HEK293 (cell line): ENCODE results near the gene MKKS.

Experiments used
- CTCF ChIA-PET: fragments of 350-600 bp; formaldehyde crosslinking; extraction: SDS; loops from one replicate; lab custom pipeline; 2021; ENCODE audit warnings: antibody characterized with exemption; lab: Yijun Ruan, JAX
- POLR2A ChIA-PET: fragments of 300-600 bp; formaldehyde crosslinking; extraction: SDS; loops from one replicate; lab custom pipeline; 2020; ENCODE audit warnings: antibody characterized with exemption, inconsistent platforms; lab: Yijun Ruan, JAX
- H3K27ac ChIP-seq: fragments of 200-500 bp; sonication (Bioruptor generic); 2 replicates; pipeline ENCODE4 v1.5.1; 2014; ENCODE audit warnings: low read depth, low read length, control low read depth, inconsistent platforms; ENCODE audit errors: extremely low read depth
- H3K36me3 ChIP-seq, 2 experiments: fragments of 200-500 bp in 1 of 2; sonication (Bioruptor generic) in 1 of 2; 1 replicate in 1 of 2; 2 replicates in 1 of 2; pipeline ENCODE4 v1.5.1; 2014 to 2017; ENCODE audit warnings: inconsistent platforms in 2 of 2, low read length in 2 of 2; ENCODE audit not compliant: control insufficient read depth in 2 of 2, insufficient read depth in 1 of 2
- H3K4me1 ChIP-seq: fragments of 200-500 bp; sonication (Bioruptor generic); 2 replicates; pipeline ENCODE4 v1.5.1; 2014; ENCODE audit warnings: mild to moderate bottlenecking, low read length, inconsistent platforms; ENCODE audit not compliant: control insufficient read depth, insufficient read depth
- H3K4me3 ChIP-seq: 2 replicates; pipeline ENCODE4 v1.5.1; 2011; ENCODE audit warnings: low read depth, mild to moderate bottlenecking, control low read depth, low read length, moderate library complexity
- H3K9me3 ChIP-seq: fragments of 200-500 bp; sonication (Bioruptor generic); 2 replicates; pipeline ENCODE4 v1.5.1; 2014; ENCODE audit warnings: low read depth, low read length, inconsistent platforms; ENCODE audit not compliant: control insufficient read depth, insufficient read depth
- EGR2 ChIP-seq: fragments of 450-650 bp; formaldehyde crosslinking; IDR thresholded peaks from 2 replicates; pipeline ENCODE4 v1.5.1; 2016; ENCODE audit warnings: low read depth, missing biosample characterization, missing genetic modification characterization
- ELK4 ChIP-seq: IDR thresholded peaks from 2 replicates; pipeline ENCODE4 v1.6.1; 2011; ENCODE audit warnings: mild to moderate bottlenecking, low read depth, low read length, borderline replicate concordance
- GLIS2 ChIP-seq: fragments of 450-650 bp; formaldehyde crosslinking; IDR thresholded peaks from 2 replicates; pipeline ENCODE4 v1.5.1; 2016; ENCODE audit warnings: missing biosample characterization, missing genetic modification characterization
- KLF10 ChIP-seq: fragments of 450-650 bp; IDR thresholded peaks from 2 replicates; pipeline ENCODE4 v1.5.1; 2018; ENCODE audit warnings: missing biosample characterization, mild to moderate bottlenecking, missing genetic modification characterization
- KLF9 ChIP-seq: fragments of 450-650 bp; formaldehyde crosslinking; IDR thresholded peaks from 2 replicates; pipeline ENCODE4 v1.5.1; 2016; ENCODE audit warnings: missing biosample characterization, missing genetic modification characterization, low read depth
- MEIS1 ChIP-seq: sonication (generic); formaldehyde crosslinking; IDR thresholded peaks from 2 replicates; pipeline ENCODE4 v1.8.1; 2022; ENCODE audit warnings: missing genetic modification reagents, mild to moderate bottlenecking, borderline replicate concordance
- SP7 ChIP-seq: fragments of 450-650 bp; formaldehyde crosslinking; IDR thresholded peaks from 2 replicates; pipeline ENCODE4 v1.5.1; 2016; ENCODE audit warnings: missing biosample characterization, missing genetic modification characterization
- TRIM28 ChIP-seq: IDR thresholded peaks from 2 replicates; pipeline ENCODE4 v1.6.1; 2011; ENCODE audit warnings: low read length, control low read depth, borderline replicate concordance
- ZBTB1 ChIP-seq: fragments of 450-650 bp; formaldehyde crosslinking; IDR thresholded peaks from 2 replicates; pipeline ENCODE4 v1.5.1; 2016; ENCODE audit warnings: missing biosample characterization, missing genetic modification characterization
- ZBTB26 ChIP-seq: fragments of 450-650 bp; formaldehyde crosslinking; optimal IDR thresholded peaks from 2 replicates; pipeline ENCODE3; 2016; ENCODE audit warnings: missing biosample characterization, mild to moderate bottlenecking, missing genetic modification characterization
- ZNF114 ChIP-seq: fragments of 450-650 bp; formaldehyde crosslinking; IDR thresholded peaks from 2 replicates; pipeline ENCODE4 v1.5.0; 2017; ENCODE audit warnings: missing biosample characterization, missing genetic modification characterization
- ZNF140 ChIP-seq: fragments of 450-650 bp; formaldehyde crosslinking; IDR thresholded peaks from 2 replicates; pipeline ENCODE4 v1.5.1; 2016; ENCODE audit warnings: missing biosample characterization, missing genetic modification characterization
- ZNF211 ChIP-seq: fragments of 450-650 bp; formaldehyde crosslinking; IDR thresholded peaks from 2 replicates; pipeline ENCODE4 v1.5.1; 2016; ENCODE audit warnings: low read depth, missing biosample characterization, missing genetic modification characterization
- ZNF214 ChIP-seq: fragments of 450-650 bp; formaldehyde crosslinking; IDR thresholded peaks from 2 replicates; pipeline ENCODE4 v1.5.1; 2017; ENCODE audit warnings: missing biosample characterization, mild to moderate bottlenecking, missing genetic modification characterization, borderline replicate concordance
- ZNF266 ChIP-seq: fragments of 450-650 bp; formaldehyde crosslinking; IDR thresholded peaks from 2 replicates; pipeline ENCODE4 v1.5.1; 2016; ENCODE audit warnings: missing biosample characterization, missing genetic modification characterization, low read depth
- ZNF311 ChIP-seq: fragments of 450-650 bp; formaldehyde crosslinking; IDR thresholded peaks from 2 replicates; pipeline ENCODE4 v1.5.1; 2017; ENCODE audit warnings: missing biosample characterization, missing genetic modification characterization, borderline replicate concordance
- ZNF366 ChIP-seq: fragments of 450-650 bp; formaldehyde crosslinking; conservative IDR thresholded peaks from 2 replicates; pipeline ENCODE4 v1.5.1; 2016; ENCODE audit warnings: missing biosample characterization, missing genetic modification characterization
- ZNF514 ChIP-seq: fragments of 450-650 bp; formaldehyde crosslinking; IDR thresholded peaks from 2 replicates; pipeline ENCODE4 v1.5.1; 2016; ENCODE audit warnings: missing biosample characterization, missing genetic modification characterization
- ZNF548 ChIP-seq: fragments of 450-650 bp; formaldehyde crosslinking; IDR thresholded peaks from 2 replicates; pipeline ENCODE4 v1.5.1; 2016; ENCODE audit warnings: missing biosample characterization, missing genetic modification characterization
- ZNF629 ChIP-seq: fragments of 450-650 bp; formaldehyde crosslinking; IDR thresholded peaks from 2 replicates; pipeline ENCODE4 v1.5.1; 2017; ENCODE audit warnings: missing biosample characterization, missing genetic modification characterization
- ZNF645 ChIP-seq: fragments of 450-650 bp; formaldehyde crosslinking; IDR thresholded peaks from 2 replicates; pipeline ENCODE4; 2016; ENCODE audit warnings: missing biosample characterization, missing genetic modification characterization
- ZNF670 ChIP-seq: fragments of 450-650 bp; formaldehyde crosslinking; IDR thresholded peaks from 2 replicates; pipeline ENCODE4 v1.5.1; 2016; ENCODE audit warnings: missing biosample characterization, missing genetic modification characterization, low read depth
- ZNF837 ChIP-seq: fragments of 450-650 bp; formaldehyde crosslinking; IDR thresholded peaks from 2 replicates; pipeline ENCODE4 v1.5.1; 2016; ENCODE audit warnings: missing biosample characterization, missing genetic modification characterization
- ZSCAN16 ChIP-seq: fragments of 450-650 bp; formaldehyde crosslinking; IDR thresholded peaks from 2 replicates; pipeline ENCODE4 v1.5.1; 2016; ENCODE audit warnings: missing biosample characterization, missing genetic modification characterization
- ZSCAN30 ChIP-seq: fragments of 450-650 bp; IDR thresholded peaks from 2 replicates; pipeline ENCODE4 v1.5.1; 2018; ENCODE audit warnings: missing biosample characterization, mild to moderate bottlenecking, missing genetic modification characterization, moderate library complexity
- ZXDB ChIP-seq: fragments of 450-650 bp; formaldehyde crosslinking; IDR thresholded peaks from 2 replicates; pipeline ENCODE4 v1.5.1; 2016; ENCODE audit warnings: missing biosample characterization, missing genetic modification characterization

MKKS gene

DNA sequence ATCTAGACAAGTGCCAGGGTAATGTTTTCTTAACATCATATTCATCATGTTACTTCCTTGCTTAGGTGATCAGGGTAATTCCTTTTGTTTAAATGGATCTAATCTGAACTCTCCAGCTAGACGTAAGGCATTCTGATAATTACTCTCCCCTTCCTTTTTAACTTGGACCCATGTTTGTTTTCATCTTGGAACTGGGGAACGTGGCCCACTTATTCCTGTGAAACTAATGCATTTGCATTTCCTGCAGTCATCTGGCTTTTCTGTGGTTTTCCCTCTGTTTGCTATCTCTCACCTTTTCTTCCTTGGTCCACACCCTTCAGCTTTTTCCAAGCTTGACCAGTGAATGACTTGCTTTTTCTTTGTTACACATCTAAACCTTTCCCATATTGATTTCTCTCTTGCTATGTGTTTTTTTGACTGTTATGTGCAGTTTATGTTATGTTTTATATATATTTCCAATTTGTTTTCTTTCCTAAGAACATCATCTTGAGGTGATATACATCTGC is 34.4 kb upstream of the MKKS start:
- no peak for TF ChIP-seq ZNF629
- no peak for TF ChIP-seq ZNF548 (tag by site-specific recombination)
- no peak for TF ChIP-seq ZNF837 (tag by site-specific recombination)
- no peak for TF ChIP-seq ZNF140 (tag by site-specific recombination)
- no peak for TF ChIP-seq ZNF114 (tag by site-specific recombination)
- no peak for TF ChIP-seq ZSCAN16 (tag by site-specific recombination)
- TF ChIP-seq ZNF514 (tag by site-specific recombination) = no peak
- no peak for TF ChIP-seq ZBTB26 (tag by site-specific recombination)
- no peak for TF ChIP-seq KLF10
- no peak for TF ChIP-seq EGR2
- no peak for TF ChIP-seq SP7 (tag by site-specific recombination)

GRCh38 chr20:10467681-10468339 is 33.8 kb upstream of the MKKS start:
- H3K36me3 ChIP-seq = no peaks in the 10 kb centered on the region; a peak in 1 of 3 replicates
- no peak overlapping the region for H3K4me3 ChIP-seq
- no peak overlapping the region for H3K27ac ChIP-seq
- H3K9me3 ChIP-seq = no peaks in the 10 kb centered on the region
- CTCF ChIA-PET = interaction anchor here (0.8 to 1.5 kb wide), 4 partner anchors 204 to 1076 kb away, joined by 3 to 7 read pairs (median 5); no protein-coding TSS in a partner anchor
- no peaks in the 10 kb centered on the region for H3K4me1 ChIP-seq
- POLR2A ChIA-PET = no interaction called here
- no peak for TF ChIP-seq ZNF366 (tag by site-specific recombination)
- no peak for TF ChIP-seq MEIS1 (CRISPR knock-in tag)
- no peak for TF ChIP-seq ZBTB1 (tag by site-specific recombination)
- TF ChIP-seq GLIS2 = no peak
- TF ChIP-seq ZSCAN30 (tag by site-specific recombination) = no peak
- TF ChIP-seq ZNF266 (tag by site-specific recombination) = no peak
- TF ChIP-seq ELK4 = no peak
- no peak for TF ChIP-seq ZNF645
- TF ChIP-seq ZNF214 (tag by site-specific recombination) = no peak
- no peak for TF ChIP-seq KLF9 (tag by site-specific recombination)
- no peak for TF ChIP-seq ZNF670 (tag by site-specific recombination)
- no peak for TF ChIP-seq TRIM28
- TF ChIP-seq ZXDB = no peak
- no peak for TF ChIP-seq ZNF211 (tag by site-specific recombination)
- TF ChIP-seq ZNF311 = no peak

More for the DNA sequence above, 34.4 kb upstream of the MKKS start:
- no peaks in the 10 kb centered on the region; a peak in 1 of 3 replicates for H3K36me3 ChIP-seq
- no peak overlapping the region for H3K4me3 ChIP-seq
- no peak overlapping the region for H3K27ac ChIP-seq
- H3K9me3 ChIP-seq = no peaks in the 10 kb centered on the region
- no peaks in the 10 kb centered on the region for H3K4me1 ChIP-seq
- CTCF ChIA-PET = interaction anchor here (0.6 to 1.5 kb wide), 10 partner anchors 9 to 1076 kb away, joined by 3 to 7 read pairs (median 4); no protein-coding TSS in a partner anchor
- POLR2A ChIA-PET = no interaction called here
